HepG2 (cell line): ENCODE data around the gene POLE. TPM values are rescaled to one million over a fixed set of nuclear protein-coding genes. Genes with fewer than 3 reads are reported as not detected.

ENCODE experiments used
- ATAC-seq: fragments of 200-7000 bp; cut with Tn5 transposase; 3 replicates; pipeline ENCODE4 v1.9.1; 2020; ENCODE audit warnings: mild to moderate bottlenecking, moderate library complexity
- BruUV-seq: library from RNA; stranded (reverse); fragments of 400-500 nt; replicated peaks from 2 replicates; lab custom pipeline; 2021; lab: Mats Ljungman, UMichigan
- CTCF ChIA-PET: fragments of 300-600 bp; formaldehyde crosslinking; extraction: SDS; loops from one replicate; lab custom pipeline; 2021; ENCODE audit warnings: low total read pairs, inconsistent platforms, low intra/inter-chr PET ratio; lab: Yijun Ruan, JAX
- POLR2A ChIA-PET: fragments of 350-600 bp; sonication (Branson Sonifier 250); formaldehyde crosslinking; loops from one replicate; lab custom pipeline; 2020; ENCODE audit warnings: antibody characterized with exemption, inconsistent platforms; lab: Yijun Ruan, JAX
- DNase-seq: peaks from one replicate; pipeline ENCODE4 v3.0.0-alpha.2; 2015; ENCODE audit warnings: low spot score
- FAIRE-seq: peaks from 3 replicates; lab custom pipeline; 2011; peaks lifted over from hg19 to GRCh38; lab: Jason Lieb, UNC
- H2AFZ ChIP-seq: one replicate; pipeline ENCODE4 v1.6.1; 2011; ENCODE audit warnings: low read length, inconsistent platforms
- H3K27ac ChIP-seq: fragments of 300-600 bp; 3 replicates; pipeline ENCODE4 v1.8.0; 2011; ENCODE audit warnings: mixed run types, mild to moderate bottlenecking, mixed read lengths, low read length, inconsistent platforms; ENCODE audit not compliant: insufficient read depth; ENCODE audit errors: extremely low read length
- H3K27me3 ChIP-seq, 2 experiments: fragments of 200-600 bp in 1 of 2; 2 replicates in 1 of 2; 3 replicates in 1 of 2; pipeline versions ENCODE4 v1.6.0 to v1.8.0; 2011; ENCODE audit warnings: low read length in 2 of 2, mild to moderate bottlenecking in 2 of 2, moderate library complexity in 2 of 2, inconsistent platforms in 1 of 2; ENCODE audit not compliant: insufficient read depth in 2 of 2, control insufficient read depth in 1 of 2
- H3K36me3 ChIP-seq, 2 experiments: fragments of 200-600 bp in 1 of 2; replicated peaks in 1 of 2; 2 replicates in 1 of 2; 3 replicates in 1 of 2; pipeline versions ENCODE4 v1.5.1 to v1.8.0; 2011; ENCODE audit warnings: low read length in 2 of 2, inconsistent platforms in 1 of 2; ENCODE audit not compliant: insufficient read depth in 2 of 2, control insufficient read depth in 1 of 2
- H3K4me1 ChIP-seq: 2 replicates; pipeline ENCODE4 v1.5.1; 2012; ENCODE audit warnings: low read length, inconsistent platforms; ENCODE audit not compliant: insufficient read depth
- H3K4me2 ChIP-seq: 2 replicates; pipeline ENCODE4 v1.6.0; 2011; ENCODE audit warnings: low read depth, low read length, inconsistent platforms
- H3K4me3 ChIP-seq, 3 experiments: fragments of 200-600 bp in 1 of 3; sonication (generic), shearing (Covaris generic) in 1 of 3; replicated peaks in 1 of 3; 2 replicates each; pipeline ENCODE4 v1.5.1; 2011 to 2016; ENCODE audit warnings: low read length in 3 of 3, inconsistent platforms in 2 of 3, low read depth in 2 of 3, mild to moderate bottlenecking in 2 of 3, control low read depth in 1 of 3, mixed read lengths in 1 of 3; ENCODE audit not compliant: insufficient read depth in 1 of 3
- H3K79me2 ChIP-seq: one replicate; pipeline ENCODE4 v1.6.1; 2011; ENCODE audit warnings: low read length, inconsistent platforms; ENCODE audit not compliant: insufficient read depth
- H3K9ac ChIP-seq: 2 replicates; pipeline ENCODE4 v1.6.0; 2011; ENCODE audit warnings: mild to moderate bottlenecking, low read depth, low read length, inconsistent platforms; ENCODE audit not compliant: insufficient read depth
- H3K9me3 ChIP-seq: 2 replicates; pipeline ENCODE4 v1.5.1; 2012; ENCODE audit warnings: mild to moderate bottlenecking, low read length
- H4K20me1 ChIP-seq: 2 replicates; pipeline ENCODE4 v1.6.0; 2011; ENCODE audit warnings: inconsistent platforms, mild to moderate bottlenecking, low read length, moderate library complexity; ENCODE audit not compliant: insufficient read depth
- DR1 ChIP-seq: sonication (generic); formaldehyde crosslinking; IDR thresholded peaks from 2 replicates; pipeline ENCODE4 v1.8.0; 2021; ENCODE audit warnings: mild to moderate bottlenecking, missing genetic modification reagents, inconsistent platforms
- EEA1 ChIP-seq: sonication (generic); formaldehyde crosslinking; IDR thresholded peaks from 2 replicates; pipeline ENCODE4 v1.5.1; 2020; ENCODE audit warnings: mild to moderate bottlenecking, missing genetic modification reagents, borderline replicate concordance
- REL ChIP-seq: sonication (generic); formaldehyde crosslinking; conservative IDR thresholded peaks from 2 replicates; pipeline ENCODE4 v1.8.0; 2022; ENCODE audit warnings: mild to moderate bottlenecking, missing genetic modification reagents, moderate library complexity
- ZNF564 ChIP-seq: sonication (generic); formaldehyde crosslinking; IDR thresholded peaks from 2 replicates; pipeline ENCODE4 v1.8.1; 2023; ENCODE audit warnings: mild to moderate bottlenecking, missing genetic modification reagents
- ZSCAN25 ChIP-seq: sonication (generic); formaldehyde crosslinking; IDR thresholded peaks from 2 replicates; pipeline ENCODE4 v1.8.0; 2022; ENCODE audit warnings: mild to moderate bottlenecking, missing genetic modification reagents
- WGBS: methylation state at CpG from one replicate; pipeline ENCODE4 v1.1.6; 2017; ENCODE audit warnings: low lambda C conversion rate; 5-methylcytosine and 5-hydroxymethylcytosine counted together
- in situ Hi-C: cut with HindIII; loops from 2 replicates; pipeline ENCODE4 v1.10.0; 2017; ENCODE audit warnings: low pct_unique_long_range_greater_than_20kb; ENCODE audit not compliant: extremely low pct_ligation_motif_present
- intact Hi-C: fragments of 100-400 bp; cut with micrococcal nuclease; formaldehyde crosslinking; loops from one replicate; pipeline ENCODE4 v1.10.0; 2022; ENCODE audit not compliant: unreplicated experiment
- polyA plus RNA-seq, 8 experiments: library from polyadenylated mRNA; depleted of rRNA in 3 of 8; stranded (reverse) in 7 of 8; unstranded in 1 of 8; fragments of >200 nt; fragmentation: Illumina TruSeq in 4 of 8; extraction: Trizol in 4 of 8; gene quantifications; 2 replicates each; pipeline versions ENCODE4 v1.2.1 to v1.2.3, GENCODE V29; 2011 to 2016; ENCODE audit warnings: low read depth in 4 of 8, missing spikeins in 1 of 8, mixed read lengths in 1 of 8; ENCODE audit not compliant: insufficient read depth in 1 of 8
- total RNA-seq, 5 experiments: library from RNA; depleted of rRNA; stranded (reverse); fragments of >200 nt; fragmentation: Illumina TruSeq; extraction: Trizol; gene quantifications; 2 replicates each; pipeline ENCODE4 v1.2.3, GENCODE V29; 2016; ENCODE audit warnings: low read depth in 1 of 5
- TF ChIP-seq, protein P1 (sequence below): sonication (generic); formaldehyde crosslinking; IDR thresholded peaks from 2 replicates; pipeline ENCODE4 v1.5.1; 2020; ENCODE audit warnings: missing genetic modification reagents, mild to moderate bottlenecking, borderline replicate concordance
- TF ChIP-seq, protein P2 (sequence below): sonication (generic); formaldehyde crosslinking; IDR thresholded peaks from 2 replicates; pipeline ENCODE4 v1.5.0; 2020; ENCODE audit warnings: missing genetic modification reagents

The POLE gene
- total and polyA plus RNA-seq, 2 of the 13 experiments (the other 11 are each of a cell fraction or from before 2014, with no cell fraction given): 25.3 to 52.2 TPM

GRCh38 chr12:132660052-132660451 lies 27.1 kb downstream of the POLE start:
- no peaks in the 10 kb centered on the region for H3K9me3 ChIP-seq
- intact Hi-C loops: no loop called here
- BruUV-seq: no TSS peak

More at GRCh38 chr12:132660052-132660451, 27.1 kb downstream of the POLE start:
- ATAC-seq (no peak), DNase-seq (no peak)
- Histone ChIP-seq H3K4me1 (no peaks in the 10 kb centered on the region), H3K27ac (no peak overlapping the region), H3K9ac (no peak overlapping the region), H4K20me1 (no peaks in the 10 kb centered on the region), H3K4me2 (no peak overlapping the region)
- in situ Hi-C loops: no loop called here
- POLR2A ChIA-PET: no interaction called here
- TF ChIP-seq, protein P1, sequence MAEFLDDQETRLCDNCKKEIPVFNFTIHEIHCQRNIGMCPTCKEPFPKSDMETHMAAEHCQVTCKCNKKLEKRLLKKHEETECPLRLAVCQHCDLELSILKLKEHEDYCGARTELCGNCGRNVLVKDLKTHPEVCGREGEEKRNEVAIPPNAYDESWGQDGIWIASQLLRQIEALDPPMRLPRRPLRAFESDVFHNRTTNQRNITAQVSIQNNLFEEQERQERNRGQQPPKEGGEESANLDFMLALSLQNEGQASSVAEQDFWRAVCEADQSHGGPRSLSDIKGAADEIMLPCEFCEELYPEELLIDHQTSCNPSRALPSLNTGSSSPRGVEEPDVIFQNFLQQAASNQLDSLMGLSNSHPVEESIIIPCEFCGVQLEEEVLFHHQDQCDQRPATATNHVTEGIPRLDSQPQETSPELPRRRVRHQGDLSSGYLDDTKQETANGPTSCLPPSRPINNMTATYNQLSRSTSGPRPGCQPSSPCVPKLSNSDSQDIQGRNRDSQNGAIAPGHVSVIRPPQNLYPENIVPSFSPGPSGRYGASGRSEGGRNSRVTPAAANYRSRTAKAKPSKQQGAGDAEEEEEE (CRISPR knock-in tag): no peak
- TF ChIP-seq REL (CRISPR knock-in tag): no peak
- no peak for TF ChIP-seq EEA1 (CRISPR knock-in tag)
- TF ChIP-seq, protein P2, sequence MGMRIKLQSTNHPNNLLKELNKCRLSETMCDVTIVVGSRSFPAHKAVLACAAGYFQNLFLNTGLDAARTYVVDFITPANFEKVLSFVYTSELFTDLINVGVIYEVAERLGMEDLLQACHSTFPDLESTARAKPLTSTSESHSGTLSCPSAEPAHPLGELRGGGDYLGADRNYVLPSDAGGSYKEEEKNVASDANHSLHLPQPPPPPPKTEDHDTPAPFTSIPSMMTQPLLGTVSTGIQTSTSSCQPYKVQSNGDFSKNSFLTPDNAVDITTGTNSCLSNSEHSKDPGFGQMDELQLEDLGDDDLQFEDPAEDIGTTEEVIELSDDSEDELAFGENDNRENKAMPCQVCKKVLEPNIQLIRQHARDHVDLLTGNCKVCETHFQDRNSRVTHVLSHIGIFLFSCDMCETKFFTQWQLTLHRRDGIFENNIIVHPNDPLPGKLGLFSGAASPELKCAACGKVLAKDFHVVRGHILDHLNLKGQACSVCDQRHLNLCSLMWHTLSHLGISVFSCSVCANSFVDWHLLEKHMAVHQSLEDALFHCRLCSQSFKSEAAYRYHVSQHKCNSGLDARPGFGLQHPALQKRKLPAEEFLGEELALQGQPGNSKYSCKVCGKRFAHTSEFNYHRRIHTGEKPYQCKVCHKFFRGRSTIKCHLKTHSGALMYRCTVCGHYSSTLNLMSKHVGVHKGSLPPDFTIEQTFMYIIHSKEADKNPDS (CRISPR knock-in tag): no peak
- no peak for TF ChIP-seq ZNF564
- TF ChIP-seq DR1 (CRISPR knock-in tag): no peak
- TF ChIP-seq ZSCAN25 (CRISPR knock-in tag): no peak
- TF ChIP-seq, all 625 proteins: peak for 0
- no peaks in the 10 kb centered on the region for H3K27me3 ChIP-seq
- H3K36me3 ChIP-seq: peaks cover 41 to 88% of the 10 kb centered on the region in 2 experiments
- H2AFZ ChIP-seq: no peak overlapping the region
- FAIRE-seq: no peak
- no peaks in the 10 kb centered on the region for H3K79me2 ChIP-seq
- 85% methylated on average over 5 of the region's 5 CpGs for WGBS
- no peak overlapping the region for H3K4me3 ChIP-seq
- CTCF ChIA-PET: no interaction called here
